Measurements from ENCODE around the gene LTB4R2. TPM values are rescaled to one million over a fixed set of nuclear protein-coding genes. Genes with fewer than 3 reads are reported as not detected.

LTB4R2 gene
- polyA plus RNA-seq, 2 of the 4 experiments (the other 2 are of a cell fraction), result 5.8 to 8.6 TPM

DNA sequence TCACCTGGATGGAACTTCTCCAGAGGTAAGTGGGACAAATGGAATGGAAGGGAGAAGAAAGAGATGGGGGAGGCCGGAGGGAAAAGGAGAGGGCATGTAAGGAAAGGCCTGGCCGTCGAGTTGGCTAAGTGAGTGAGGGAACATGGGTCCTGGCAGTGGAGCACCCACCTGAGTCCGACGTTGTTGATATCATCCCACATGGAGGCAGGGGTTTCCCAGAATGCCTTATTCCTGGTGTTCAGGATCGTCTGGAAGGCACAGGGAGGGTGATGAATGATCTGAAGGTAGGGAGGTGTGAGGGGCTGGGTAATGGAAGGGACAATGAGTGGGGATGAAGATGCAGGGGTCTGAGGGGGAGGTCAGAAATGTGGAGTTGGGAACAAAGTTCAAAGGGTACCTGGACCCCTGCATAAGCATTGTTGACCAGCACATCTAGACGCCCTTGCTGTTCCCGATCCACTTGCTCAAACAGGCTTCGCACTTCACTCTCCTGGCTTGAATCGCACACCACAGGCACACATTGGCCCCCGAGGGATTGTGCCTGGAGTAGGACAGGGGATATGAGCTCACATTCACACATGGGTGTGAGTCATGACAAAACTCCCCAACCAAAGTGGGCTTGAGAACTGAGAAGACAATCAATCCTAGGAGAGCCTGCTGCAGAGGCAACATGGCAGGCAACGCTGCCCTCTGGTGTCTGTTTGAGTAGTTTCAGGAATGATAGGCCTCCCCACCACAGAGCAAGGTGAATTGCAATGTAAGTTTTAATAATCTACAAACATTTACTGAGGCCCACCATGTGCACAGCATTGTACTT lies 13.4 kb upstream of the LTB4R2 start (continued):
- no peak for TF ChIP-seq ZC3H11A (IDR thresholded peaks at IDR 0.05)

DNA sequence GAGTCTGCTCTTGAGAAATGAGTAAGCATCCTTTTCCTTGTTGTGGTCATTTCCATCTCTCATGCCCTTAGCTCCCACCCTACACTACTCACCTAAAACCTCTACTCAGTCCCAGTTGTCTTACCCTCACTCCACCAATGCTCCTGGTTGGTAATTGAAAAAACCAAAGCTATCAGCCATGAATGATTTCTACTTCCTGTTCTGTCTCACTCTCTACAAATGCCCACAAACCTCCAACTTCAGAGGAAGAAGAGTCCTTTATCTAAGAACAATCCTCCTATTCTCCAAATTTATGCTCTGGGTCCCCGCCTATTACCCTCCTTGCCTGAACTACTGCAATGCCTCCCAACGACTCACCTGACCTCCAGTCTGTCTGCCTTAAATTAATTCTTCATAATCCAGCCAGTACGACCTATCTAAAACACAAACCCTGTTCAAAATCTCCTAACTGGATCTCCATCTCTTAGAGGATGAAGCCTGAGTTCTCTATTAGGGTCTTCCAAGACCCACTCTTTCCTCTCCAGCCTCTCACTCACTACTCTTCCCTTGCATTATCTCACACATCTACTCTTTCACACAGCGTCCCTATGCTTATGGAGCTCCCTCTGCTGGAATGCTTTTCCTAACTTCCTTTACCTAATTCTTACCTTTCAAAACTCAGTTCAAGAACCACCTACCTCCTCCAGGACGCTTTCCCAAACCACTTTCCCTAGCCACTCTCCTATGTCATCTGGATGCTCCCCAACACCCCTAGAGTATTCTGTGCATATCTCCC lies 12.6 kb upstream of the LTB4R2 start:
- Histone ChIP-seq H3K27ac (no peak overlapping the region), H3K9me3 (no peaks in the 10 kb centered on the region), H3K4me3 (no peak overlapping the region), H3K4me2 (no peak overlapping the region), H3K4me1 (peaks cover 15% of the 10 kb centered on the region; the same call in 2 of the 3 replicates)
- TF ChIP-seq RARB (CRISPR knock-in tag; IDR thresholded peaks at IDR 0.05) (no peak), SMC3 (IDR thresholded peaks at IDR 0.05) (peak; percentile 48; the same call in 1 of the 3 replicates), USF2 (IDR thresholded peaks at IDR 0.05) (no peak), REST (IDR thresholded peaks at IDR 0.05) (no peak), MAFK (IDR thresholded peaks at IDR 0.05; ENCODE audit: partially characterized antibody) (no peak), NPAS2 (CRISPR knock-in tag; IDR thresholded peaks at IDR 0.05; ENCODE audit: borderline replicate concordance) (no peak), CTCF (IDR thresholded peaks at IDR 0.05) (peak; percentile 58), RAD21 (conservative IDR thresholded peaks at IDR 0.05 in 1 of 2, IDR thresholded peaks at IDR 0.05 in 1 of 2) (peak; percentile 28 to 33; a peak in 3 of 5 replicates)
- DNase-seq (ENCODE audit: low read depth in 1 of 2, low spot score in 1 of 2) (peak; percentile 62 to 64), ATAC-seq (peak; percentile 66 to 67), FAIRE-seq (no peak)
- ChIA-PET POLR2A (interaction anchor here (1.1 to 1.9 kb wide), 3 partner anchors 26 to 133 kb away, joined by 4 to 27 read pairs (median 11); partner anchors contain the start of genes KHNYN, RABGGTA and TINF2), CTCF (interaction anchor here (0.7 to 46.6 kb wide), 26 partner anchors 13 to 243 kb away, joined by 3 to 1142 read pairs (median 4); partner anchors contain the start of genes CBLN3, CHMP4A, CIDEB and GMPR2)
- WGBS (ENCODE audit: missing lambda C conversion rate), result 27% methylated on average over 5 of the region's 5 CpGs

GRCh38 chr14:24298892-24299254 lies 11.1 kb upstream of the LTB4R2 start:
- peaks cover 15% of the 10 kb centered on the region; the same call in 2 of the 3 replicates for H3K4me1 ChIP-seq
- no peaks in the 10 kb centered on the region for H3K9me3 ChIP-seq
- FAIRE-seq, result no peak
- WGBS (ENCODE audit: missing lambda C conversion rate), result 35% methylated on average over 7 of the region's 7 CpGs
- TF ChIP-seq E2F6 (IDR thresholded peaks at IDR 0.05; ENCODE audit: borderline replicate concordance, low read depth) (0 out of 2 replicates have a peak, but pooled peaks have one; percentile 51), CBX2 (IDR thresholded peaks at IDR 0.05; ENCODE audit: borderline replicate concordance, low read depth) (no peak)
- peak; percentile 42 to 60 for DNase-seq (ENCODE audit: low read depth in 1 of 2, low spot score in 1 of 2)
- peak overlapping the region; percentile 81 for H3K4me2 ChIP-seq
- H3K27ac ChIP-seq, result peak overlapping the region; percentile 82 to 92
- H3K4me3 ChIP-seq, result peak overlapping the region; percentile 81
- CTCF ChIA-PET, result interaction anchor here (0.9 to 46.6 kb wide), 7 partner anchors 12 to 131 kb away, joined by 3 to 1142 read pairs (median 135); partner anchors contain the start of genes CBLN3, CIDEB, KHNYN and LTB4R
- POLR2A ChIA-PET, result interaction anchor here (1.1 to 3.4 kb wide), 6 partner anchors 8 to 133 kb away, joined by 4 to 53 read pairs (median 6); partner anchors contain the start of genes CHMP4A, RABGGTA and TINF2
- peak; percentile 60 to 69 for ATAC-seq
